ENCODE results near the gene CX3CR1. TPM values are rescaled to one million over a fixed set of nuclear protein-coding genes. Genes with fewer than 3 reads are reported as not detected.

Gene CX3CR1
- total RNA-seq, 2 experiments from 2014 or later, result 0.94 to 1.9 TPM

- ATAC-seq (ENCODE audit: low read depth) (no peak), DNase-seq (no peak)
- Mint-ChIP-seq H3K36me3 (no peaks in the 10 kb centered on the region), H3K9me3 (no peaks in the 10 kb centered on the region), H3K27ac (no peak overlapping the region), H3K27me3 (peaks cover 4% of the 10 kb centered on the region), H3K4me3 (no peak overlapping the region), H3K4me1 (peaks cover 27% of the 10 kb centered on the region)
- POLR2A ChIA-PET, result no interaction called here
Measured at GRCh38 chr3:39286771-39287170, 6.9 kb upstream of the CX3CR1 start.

- POLR2A ChIA-PET, result no interaction called here
- Mint-ChIP-seq H3K4me3 (no peak overlapping the region), H3K36me3 (no peaks in the 10 kb centered on the region), H3K27me3 (peaks cover 4% of the 10 kb centered on the region), H3K9me3 (no peaks in the 10 kb centered on the region), H3K4me1 (peaks cover 27% of the 10 kb centered on the region), H3K27ac (no peak overlapping the region)
- DNase-seq (no peak), ATAC-seq (ENCODE audit: low read depth) (no peak)
Measured at GRCh38 chr3:39285332-39285731, 5.5 kb upstream of the CX3CR1 start.

GRCh38 chr3:39284457-39284881, 4.6 kb upstream of the CX3CR1 start:
- Mint-ChIP-seq H3K36me3 (no peaks in the 10 kb centered on the region), H3K9me3 (no peaks in the 10 kb centered on the region), H3K27ac (no peak overlapping the region), H3K4me1 (peaks cover 24% of the 10 kb centered on the region), H3K27me3 (peaks cover 4% of the 10 kb centered on the region), H3K4me3 (no peak overlapping the region)
- POLR2A ChIA-PET, result no interaction called here
- ATAC-seq (ENCODE audit: low read depth), result no peak
- DNase-seq, result no peak

- Mint-ChIP-seq H3K4me3 (no peak overlapping the region), H3K9me3 (no peaks in the 10 kb centered on the region), H3K36me3 (no peaks in the 10 kb centered on the region), H3K27ac (no peak overlapping the region), H3K27me3 (peaks cover 4% of the 10 kb centered on the region), H3K4me1 (peaks cover 18% of the 10 kb centered on the region)
- DNase-seq (no peak), ATAC-seq (ENCODE audit: low read depth) (no peak)
- POLR2A ChIA-PET, result no interaction called here
Measured at GRCh38 chr3:39282057-39282456, 2.2 kb upstream of the CX3CR1 start.

- Mint-ChIP-seq H3K27ac (no peak overlapping the region), H3K9me3 (no peaks in the 10 kb centered on the region), H3K4me1 (peaks cover 23% of the 10 kb centered on the region), H3K4me3 (no peak overlapping the region), H3K36me3 (no peaks in the 10 kb centered on the region), H3K27me3 (peaks cover 4% of the 10 kb centered on the region)
- no peak for ATAC-seq (ENCODE audit: low read depth)
- POLR2A ChIA-PET, result no interaction called here
- no peak for DNase-seq
Measured at GRCh38 chr3:39281533-39281932, 1.7 kb upstream of the CX3CR1 start.

GRCh38 chr3:39280571-39280970, 735 bp upstream of the CX3CR1 start:
- Mint-ChIP-seq H3K4me1 (peaks cover 27% of the 10 kb centered on the region), H3K4me3 (no peak overlapping the region), H3K27me3 (peaks cover 11% of the 10 kb centered on the region), H3K36me3 (no peaks in the 10 kb centered on the region), H3K9me3 (no peaks in the 10 kb centered on the region), H3K27ac (no peak overlapping the region)
- POLR2A ChIA-PET, result no interaction called here
- DNase-seq (no peak), ATAC-seq (ENCODE audit: low read depth) (no peak)

- DNase-seq, result no peak
- POLR2A ChIA-PET, result no interaction called here
- H3K27me3 Mint-ChIP-seq, result peaks cover 19% of the 10 kb centered on the region
- H3K9me3 Mint-ChIP-seq, result no peaks in the 10 kb centered on the region
- H3K27ac Mint-ChIP-seq, result no peak overlapping the region
- H3K4me1 Mint-ChIP-seq, result peaks cover 23% of the 10 kb centered on the region
- H3K4me3 Mint-ChIP-seq, result no peak overlapping the region
- no peak for ATAC-seq (ENCODE audit: low read depth)
- H3K36me3 Mint-ChIP-seq, result no peaks in the 10 kb centered on the region
Measured at GRCh38 chr3:39278616-39278935, 1.3 kb downstream of the CX3CR1 start.

- Mint-ChIP-seq H3K4me1 (peaks cover 23% of the 10 kb centered on the region), H3K9me3 (no peaks in the 10 kb centered on the region), H3K36me3 (no peaks in the 10 kb centered on the region), H3K4me3 (no peak overlapping the region), H3K27ac (no peak overlapping the region), H3K27me3 (peaks cover 19% of the 10 kb centered on the region)
- DNase-seq, result no peak
- ATAC-seq (ENCODE audit: low read depth), result no peak
- POLR2A ChIA-PET, result no interaction called here
Measured at GRCh38 chr3:39277893-39278615, 1.8 kb downstream of the CX3CR1 start.

- ATAC-seq (ENCODE audit: low read depth) (no peak), DNase-seq (no peak)
- Mint-ChIP-seq H3K36me3 (no peaks in the 10 kb centered on the region), H3K27ac (no peak overlapping the region), H3K4me3 (peak overlapping the region; percentile 12), H3K27me3 (peaks cover 20% of the 10 kb centered on the region), H3K4me1 (peaks cover 23% of the 10 kb centered on the region), H3K9me3 (no peaks in the 10 kb centered on the region)
- POLR2A ChIA-PET, result no interaction called here
Measured at GRCh38 chr3:39276746-39277145, 3.1 kb downstream of the CX3CR1 start.

- no peaks in the 10 kb centered on the region for H3K9me3 Mint-ChIP-seq
- H3K4me3 Mint-ChIP-seq, result no peak overlapping the region
- POLR2A ChIA-PET, result interaction anchor here (0.6 kb wide), 1 partner anchor 106 kb away, joined by 3 read pairs; no protein-coding TSS in a partner anchor
- no peak overlapping the region for H3K27ac Mint-ChIP-seq
- ATAC-seq (ENCODE audit: low read depth) (no peak), DNase-seq (no peak)
- H3K4me1 Mint-ChIP-seq, result peaks cover 19% of the 10 kb centered on the region
- H3K27me3 Mint-ChIP-seq, result peaks cover 21% of the 10 kb centered on the region
- H3K36me3 Mint-ChIP-seq, result no peaks in the 10 kb centered on the region
Measured at GRCh38 chr3:39275963-39276593, 3.8 kb downstream of the CX3CR1 start.

- Mint-ChIP-seq H3K27ac (no peak overlapping the region), H3K36me3 (no peaks in the 10 kb centered on the region), H3K4me1 (peaks cover 19% of the 10 kb centered on the region), H3K9me3 (no peaks in the 10 kb centered on the region), H3K4me3 (no peak overlapping the region), H3K27me3 (peaks cover 24% of the 10 kb centered on the region)
- POLR2A ChIA-PET, result no interaction called here
- no peak for ATAC-seq (ENCODE audit: low read depth)
- no peak for DNase-seq
Measured at GRCh38 chr3:39275052-39275451, 4.8 kb downstream of the CX3CR1 start.

- POLR2A ChIA-PET, result no interaction called here
- Mint-ChIP-seq H3K27ac (no peak overlapping the region), H3K4me1 (peaks cover 15% of the 10 kb centered on the region), H3K4me3 (no peak overlapping the region), H3K9me3 (no peaks in the 10 kb centered on the region), H3K36me3 (no peaks in the 10 kb centered on the region), H3K27me3 (peaks cover 31% of the 10 kb centered on the region)
- no peak for DNase-seq
- no peak for ATAC-seq (ENCODE audit: low read depth)
Measured at GRCh38 chr3:39273119-39273518, 6.7 kb downstream of the CX3CR1 start.

GRCh38 chr3:39272191-39272590, 7.6 kb downstream of the CX3CR1 start:
- H3K4me1 Mint-ChIP-seq, result peaks cover 21% of the 10 kb centered on the region

GRCh38 chr3:39271363-39271914, 8.4 kb downstream of the CX3CR1 start:
- POLR2A ChIA-PET, result no interaction called here
- H3K9me3 Mint-ChIP-seq, result no peaks in the 10 kb centered on the region
- DNase-seq (no peak), ATAC-seq (ENCODE audit: low read depth) (no peak)
- no peak overlapping the region for H3K27ac Mint-ChIP-seq
- peaks cover 15% of the 10 kb centered on the region for H3K4me1 Mint-ChIP-seq
- peaks cover 32% of the 10 kb centered on the region for H3K27me3 Mint-ChIP-seq
- no peaks in the 10 kb centered on the region for H3K36me3 Mint-ChIP-seq
- H3K4me3 Mint-ChIP-seq, result no peak overlapping the region

More at GRCh38 chr3:39272191-39272590, 7.6 kb downstream of the CX3CR1 start:
- Mint-ChIP-seq H3K4me3 (no peak overlapping the region), H3K36me3 (no peaks in the 10 kb centered on the region), H3K27ac (no peak overlapping the region), H3K9me3 (no peaks in the 10 kb centered on the region), H3K27me3 (peaks cover 33% of the 10 kb centered on the region)
- ATAC-seq (ENCODE audit: low read depth), result no peak
- POLR2A ChIA-PET, result no interaction called here
- no peak for DNase-seq
